ENCODE results near the gene C19orf25. TPM values are rescaled to one million over a fixed set of nuclear protein-coding genes. Genes with fewer than 3 reads are reported as not detected.

C19orf25 gene
- total RNA-seq, 2 donors from 2014 or later: 40.0 to 51.1 TPM

- H3K27me3 Mint-ChIP-seq (ENCODE audit: insufficient read depth): peaks cover 29% of the 10 kb centered on the region
- Histone ChIP-seq H3K36me3 (ENCODE audit: control insufficient read depth, insufficient read depth, low read length) (no peaks in the 10 kb centered on the region), H3K27ac (ENCODE audit: low read depth, low read length) (peak overlapping the region; percentile 95), H3K4me3 (ENCODE audit: low read length) (peak overlapping the region; percentile 87), H3K4me1 (ENCODE audit: control insufficient read depth, insufficient read depth, low read length) (no peaks in the 10 kb centered on the region), H3K27me3 (ENCODE audit: control insufficient read depth, insufficient read depth, low read length, poor library complexity, severe bottlenecking) (peaks cover 16% of the 10 kb centered on the region), H3K9me3 (ENCODE audit: control insufficient read depth, low read length) (no peaks in the 10 kb centered on the region), H3K9ac (ENCODE audit: extremely low read depth, low read length, poor library complexity, severe bottlenecking) (peak overlapping the region; percentile 55)
- 41 to 52% methylated on average over 5 to 37 of the region's 37 CpGs for WGBS, 2 experiments (ENCODE audit: insufficient coverage in 1 of 2, insufficient read length in 1 of 2)
- no peaks in the 10 kb centered on the region for H3K9me3 Mint-ChIP-seq
- no peak overlapping the region for H3K27ac Mint-ChIP-seq
- peaks cover 5% of the 10 kb centered on the region for H3K4me1 Mint-ChIP-seq
- TF ChIP-seq, protein P1, sequence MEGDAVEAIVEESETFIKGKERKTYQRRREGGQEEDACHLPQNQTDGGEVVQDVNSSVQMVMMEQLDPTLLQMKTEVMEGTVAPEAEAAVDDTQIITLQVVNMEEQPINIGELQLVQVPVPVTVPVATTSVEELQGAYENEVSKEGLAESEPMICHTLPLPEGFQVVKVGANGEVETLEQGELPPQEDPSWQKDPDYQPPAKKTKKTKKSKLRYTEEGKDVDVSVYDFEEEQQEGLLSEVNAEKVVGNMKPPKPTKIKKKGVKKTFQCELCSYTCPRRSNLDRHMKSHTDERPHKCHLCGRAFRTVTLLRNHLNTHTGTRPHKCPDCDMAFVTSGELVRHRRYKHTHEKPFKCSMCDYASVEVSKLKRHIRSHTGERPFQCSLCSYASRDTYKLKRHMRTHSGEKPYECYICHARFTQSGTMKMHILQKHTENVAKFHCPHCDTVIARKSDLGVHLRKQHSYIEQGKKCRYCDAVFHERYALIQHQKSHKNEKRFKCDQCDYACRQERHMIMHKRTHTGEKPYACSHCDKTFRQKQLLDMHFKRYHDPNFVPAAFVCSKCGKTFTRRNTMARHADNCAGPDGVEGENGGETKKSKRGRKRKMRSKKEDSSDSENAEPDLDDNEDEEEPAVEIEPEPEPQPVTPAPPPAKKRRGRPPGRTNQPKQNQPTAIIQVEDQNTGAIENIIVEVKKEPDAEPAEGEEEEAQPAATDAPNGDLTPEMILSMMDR (conservative IDR thresholded peaks at IDR 0.05): no peak
- DNase-seq: no peak
- H3K36me3 Mint-ChIP-seq (ENCODE audit: low read depth): no peaks in the 10 kb centered on the region
- H3K4me3 Mint-ChIP-seq: peak overlapping the region; percentile 74
These were observed 10.7 kb upstream of the C19orf25 start for GRCh38 chr19:1489463-1490310.

GRCh38 chr19:1488282-1488601 is 9.2 kb upstream of the C19orf25 start:
- Histone ChIP-seq H3K9me3 (ENCODE audit: control insufficient read depth, low read length) (no peaks in the 10 kb centered on the region), H3K36me3 (ENCODE audit: control insufficient read depth, insufficient read depth, low read length) (no peaks in the 10 kb centered on the region), H3K27ac (ENCODE audit: low read depth, low read length) (no peak overlapping the region), H3K27me3 (ENCODE audit: control insufficient read depth, insufficient read depth, low read length, poor library complexity, severe bottlenecking) (peaks cover 16% of the 10 kb centered on the region), H3K9ac (ENCODE audit: extremely low read depth, low read length, poor library complexity, severe bottlenecking) (no peak overlapping the region), H3K4me3 (ENCODE audit: low read length) (no peak overlapping the region), H3K4me1 (ENCODE audit: control insufficient read depth, insufficient read depth, low read length) (no peaks in the 10 kb centered on the region)
- WGBS, 2 experiments (ENCODE audit: insufficient coverage in 1 of 2, insufficient read length in 1 of 2): 93 to 95% methylated on average over 8 to 11 of the region's 11 CpGs
- no peaks in the 10 kb centered on the region for H3K9me3 Mint-ChIP-seq
- H3K4me3 Mint-ChIP-seq: no peak overlapping the region
- DNase-seq: no peak
- H3K36me3 Mint-ChIP-seq (ENCODE audit: low read depth): no peaks in the 10 kb centered on the region
- peaks cover 5% of the 10 kb centered on the region for H3K4me1 Mint-ChIP-seq
- H3K27me3 Mint-ChIP-seq (ENCODE audit: insufficient read depth): peaks cover 18% of the 10 kb centered on the region
- TF ChIP-seq, protein P1 (conservative IDR thresholded peaks at IDR 0.05): no peak
- H3K27ac Mint-ChIP-seq: no peak overlapping the region

DNA sequence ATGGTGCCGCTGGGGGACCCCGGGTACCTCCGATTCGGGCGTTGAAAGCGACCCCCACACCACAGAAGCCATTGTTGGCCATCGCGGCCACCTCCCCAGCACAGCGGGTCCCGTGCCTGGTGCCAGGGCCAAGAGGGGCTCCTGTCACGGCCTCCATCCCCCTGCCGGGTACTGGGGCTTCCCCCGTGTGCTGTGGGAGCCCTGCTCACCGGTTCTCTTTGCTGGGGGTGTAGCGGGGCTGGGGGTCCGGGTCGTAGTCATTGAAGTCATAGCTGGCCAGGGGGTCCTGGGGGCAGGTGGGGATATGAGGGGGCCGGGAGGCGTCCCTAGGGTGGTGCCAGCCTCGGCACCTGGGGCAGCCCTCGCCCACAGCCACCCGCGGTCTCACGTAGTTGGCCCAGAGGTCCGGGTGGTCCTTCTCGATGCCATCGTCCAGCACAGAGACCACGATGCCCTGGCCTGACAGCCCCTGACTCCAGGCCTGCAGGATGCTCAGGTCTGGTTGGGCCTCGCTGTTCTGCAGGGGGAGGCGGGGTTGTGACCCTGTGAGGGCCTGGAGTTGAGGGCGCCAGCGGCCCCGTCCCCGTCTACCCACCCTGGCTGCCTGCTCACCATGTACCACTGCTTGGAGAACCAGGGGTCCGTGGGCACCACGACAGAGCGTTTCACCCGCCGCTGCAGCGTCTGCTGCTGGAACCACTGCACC is 8.7 kb upstream of the C19orf25 start:
- H3K4me1 ChIP-seq (ENCODE audit: control insufficient read depth, insufficient read depth, low read length): no peaks in the 10 kb centered on the region
- H3K27me3 Mint-ChIP-seq (ENCODE audit: insufficient read depth): peaks cover 13% of the 10 kb centered on the region
- peaks cover 16% of the 10 kb centered on the region for H3K27me3 ChIP-seq (ENCODE audit: control insufficient read depth, insufficient read depth, low read length, poor library complexity, severe bottlenecking)
- H3K36me3 ChIP-seq (ENCODE audit: control insufficient read depth, insufficient read depth, low read length): no peaks in the 10 kb centered on the region
- H3K9ac ChIP-seq (ENCODE audit: extremely low read depth, low read length, poor library complexity, severe bottlenecking): no peak overlapping the region
- no peaks in the 10 kb centered on the region for H3K9me3 Mint-ChIP-seq
- no peaks in the 10 kb centered on the region for H3K9me3 ChIP-seq (ENCODE audit: control insufficient read depth, low read length)
- WGBS, 2 experiments (ENCODE audit: insufficient coverage in 1 of 2, insufficient read length in 1 of 2): 91 to 92% methylated on average over 13 to 40 of the region's 40 CpGs
- DNase-seq: no peak
- H3K27ac ChIP-seq (ENCODE audit: low read depth, low read length): no peak overlapping the region
- H3K27ac Mint-ChIP-seq: no peak overlapping the region
- H3K4me3 Mint-ChIP-seq: no peak overlapping the region
- peaks cover 5% of the 10 kb centered on the region for H3K4me1 Mint-ChIP-seq
- H3K4me3 ChIP-seq (ENCODE audit: low read length): no peak overlapping the region
- TF ChIP-seq, protein P1 (conservative IDR thresholded peaks at IDR 0.05): no peak
- no peaks in the 10 kb centered on the region for H3K36me3 Mint-ChIP-seq (ENCODE audit: low read depth)

Measured in endodermal cell (in vitro differentiated cells).